Stomach (tissue), 4 donors: Measurements from ENCODE around the gene PLA2G4B.
A peak's percentile ranks its signal among the peaks of the same experiment; 100 is the strongest.

Experiments used
- EP300 ChIP-seq: sonication (generic); formaldehyde crosslinking; IDR thresholded peaks from one replicate; pipeline ENCODE4 v1.6.1; 2017; ENCODE audit warnings: antibody characterized with exemption
- POLR2A ChIP-seq, 4 donors: fragments of 450-650 bp; IDR thresholded peaks; one replicate each; pipeline ENCODE4 v1.6.1; 2016; ENCODE audit warnings: antibody characterized with exemption in 4 of 4, control low read depth in 2 of 4, mild to moderate bottlenecking in 1 of 4, moderate library complexity in 1 of 4
- POLR2AphosphoS5 ChIP-seq, 3 donors: sonication (generic); formaldehyde crosslinking; IDR thresholded peaks; one replicate each; pipeline ENCODE4 v1.6.1; 2016; ENCODE audit warnings: antibody characterized with exemption in 3 of 3
- TF ChIP-seq, protein P1 (sequence below), 7 experiments: fragments of 450-650 bp in 4 of 7; fragments of 200-600 bp in 3 of 7; sonication (generic) in 3 of 7; IDR thresholded peaks; one replicate each; pipeline ENCODE4 v1.5.1; 2016 to 2019; ENCODE audit warnings: antibody characterized with exemption in 7 of 7, control low read depth in 2 of 7, mild to moderate bottlenecking in 1 of 7

DNA sequence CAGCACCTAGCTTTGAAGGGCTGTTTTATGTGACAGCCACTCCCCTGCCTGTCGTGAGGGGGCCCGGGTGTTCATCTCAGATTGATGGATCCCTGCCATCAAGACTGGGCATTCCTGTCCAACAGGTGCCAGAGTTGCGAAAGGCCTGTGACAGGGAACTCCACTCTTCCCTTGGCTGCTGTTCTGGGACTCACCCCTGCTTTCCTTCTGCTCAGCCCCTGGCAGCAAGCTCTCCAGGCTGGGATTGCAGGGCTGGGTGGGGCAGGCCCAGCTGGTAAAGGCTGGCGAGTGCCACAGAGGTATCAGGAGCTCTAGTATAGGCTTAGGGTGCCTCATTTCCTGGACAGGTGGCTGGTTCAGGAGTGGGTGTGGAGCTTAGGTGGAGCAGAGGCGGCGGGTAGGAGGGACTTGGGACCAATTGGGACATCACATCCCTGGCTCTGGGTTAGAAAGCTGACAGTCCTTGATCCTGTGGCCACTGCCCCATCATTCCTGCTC, at the start of gene PLA2G4B:
- TF ChIP-seq EP300 (no peak), POLR2A (IDR thresholded peaks at IDR 0.05) (no peak), POLR2AphosphoS5 (IDR thresholded peaks at IDR 0.05) (peak in 2 of 3 donors; percentile 13 to 38)
- TF ChIP-seq, protein P1, sequence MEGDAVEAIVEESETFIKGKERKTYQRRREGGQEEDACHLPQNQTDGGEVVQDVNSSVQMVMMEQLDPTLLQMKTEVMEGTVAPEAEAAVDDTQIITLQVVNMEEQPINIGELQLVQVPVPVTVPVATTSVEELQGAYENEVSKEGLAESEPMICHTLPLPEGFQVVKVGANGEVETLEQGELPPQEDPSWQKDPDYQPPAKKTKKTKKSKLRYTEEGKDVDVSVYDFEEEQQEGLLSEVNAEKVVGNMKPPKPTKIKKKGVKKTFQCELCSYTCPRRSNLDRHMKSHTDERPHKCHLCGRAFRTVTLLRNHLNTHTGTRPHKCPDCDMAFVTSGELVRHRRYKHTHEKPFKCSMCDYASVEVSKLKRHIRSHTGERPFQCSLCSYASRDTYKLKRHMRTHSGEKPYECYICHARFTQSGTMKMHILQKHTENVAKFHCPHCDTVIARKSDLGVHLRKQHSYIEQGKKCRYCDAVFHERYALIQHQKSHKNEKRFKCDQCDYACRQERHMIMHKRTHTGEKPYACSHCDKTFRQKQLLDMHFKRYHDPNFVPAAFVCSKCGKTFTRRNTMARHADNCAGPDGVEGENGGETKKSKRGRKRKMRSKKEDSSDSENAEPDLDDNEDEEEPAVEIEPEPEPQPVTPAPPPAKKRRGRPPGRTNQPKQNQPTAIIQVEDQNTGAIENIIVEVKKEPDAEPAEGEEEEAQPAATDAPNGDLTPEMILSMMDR (IDR thresholded peaks at IDR 0.05), result no peak
